SU-DHL-6 (cell line): Measurements from ENCODE around the gene LRRN2.

Source experiments
- H2AFZ ChIP-seq: fragments of 200-600 bp; sonication (generic); 2 replicates; pipeline ENCODE4 v1.6.1; 2014; ENCODE audit warnings: low read depth, mild to moderate bottlenecking, moderate library complexity, mixed read lengths, antibody characterized with exemption, low read length; ENCODE audit not compliant: severe bottlenecking
- H3F3A ChIP-seq: fragments of 200-600 bp; shearing (Covaris generic); 2 replicates; pipeline ENCODE4 v1.6.0; 2016; ENCODE audit warnings: antibody characterized with exemption, mild to moderate bottlenecking; ENCODE audit not compliant: insufficient read depth
- H3K27ac ChIP-seq: fragments of 200-600 bp; sonication (generic); 2 replicates; pipeline ENCODE4 v1.5.1; 2016; ENCODE audit warnings: low read depth, mild to moderate bottlenecking, low read length, moderate library complexity, mixed read lengths
- H3K27me3 ChIP-seq: fragments of 200-600 bp; sonication (generic), shearing (Covaris generic); 2 replicates; pipeline ENCODE4 v1.6.0; 2014; ENCODE audit warnings: mild to moderate bottlenecking, low read length
- H3K36me3 ChIP-seq: fragments of 200-600 bp; sonication (generic); 2 replicates; pipeline ENCODE4 v1.6.1; 2014; ENCODE audit warnings: mild to moderate bottlenecking, low read length, mixed read lengths
- H3K4me2 ChIP-seq: fragments of 300-600, 200-600 bp; shearing (Covaris generic), sonication (generic); 2 replicates; pipeline ENCODE4 v1.6.0; 2014; ENCODE audit warnings: low read length, low read depth, mild to moderate bottlenecking; ENCODE audit not compliant: poor library complexity, severe bottlenecking
- H3K4me3 ChIP-seq: fragments of 200-600 bp; sonication (generic); 2 replicates; pipeline ENCODE4 v1.5.1; 2014; ENCODE audit warnings: antibody characterized with exemption, low read length, mild to moderate bottlenecking, mixed read lengths; ENCODE audit not compliant: insufficient read depth, poor library complexity, severe bottlenecking
- H3K79me2 ChIP-seq: fragments of 200-600 bp; sonication (generic); 2 replicates; pipeline ENCODE4 v1.6.1; 2014; ENCODE audit warnings: mild to moderate bottlenecking, low read length, moderate library complexity; ENCODE audit not compliant: insufficient read depth
- H3K9ac ChIP-seq: fragments of 200-600 bp; sonication (generic); 2 replicates; pipeline ENCODE4 v1.7.0; 2014; ENCODE audit warnings: mild to moderate bottlenecking, low read length
- H3K9me2 ChIP-seq: fragments of 200-600 bp; sonication (generic); replicated peaks from 2 replicates; pipeline ENCODE4 v1.6.1; 2014; ENCODE audit warnings: low read length; ENCODE audit not compliant: insufficient read depth
- H3K9me3 ChIP-seq: fragments of 200-600 bp; sonication (generic); 2 replicates; pipeline ENCODE4 v1.6.1; 2014; ENCODE audit warnings: low read length, mixed read lengths; ENCODE audit not compliant: insufficient read depth
- H4K20me1 ChIP-seq: fragments of 200-600 bp; sonication (generic); 2 replicates; pipeline ENCODE4 v1.6.1; 2014; ENCODE audit warnings: low read depth, mild to moderate bottlenecking, antibody characterized with exemption, low read length, moderate library complexity, mixed read lengths
- CTCF ChIP-seq: fragments of 200-600 bp; sonication (generic); IDR thresholded peaks from one replicate; pipeline ENCODE4 v1.5.1; 2017; ENCODE audit warnings: antibody characterized with exemption, mild to moderate bottlenecking, low read length, moderate library complexity; ENCODE audit not compliant: insufficient read depth, poor library complexity, severe bottlenecking
- EZH2phosphoT487 ChIP-seq: fragments of 200-600 bp; sonication (generic), shearing (Covaris generic); conservative IDR thresholded peaks from 2 replicates; pipeline ENCODE4 v1.6.1; 2018; ENCODE audit warnings: mild to moderate bottlenecking, antibody characterized with exemption, low read length, moderate library complexity, mixed read lengths

Gene LRRN2

GRCh38 chr1:204650911-204651570 is 34.5 kb downstream of the LRRN2 start:
- H3K27ac ChIP-seq: no peak overlapping the region
- H2AFZ ChIP-seq: no peak overlapping the region
- H3K9me3 ChIP-seq: no peaks in the 10 kb centered on the region
- H3K9ac ChIP-seq: no peak overlapping the region
- H3K9me2 ChIP-seq: no peaks in the 10 kb centered on the region
- H3F3A ChIP-seq: no peaks in the 10 kb centered on the region
- H3K36me3 ChIP-seq: no peaks in the 10 kb centered on the region
- no peaks in the 10 kb centered on the region for H4K20me1 ChIP-seq
- H3K4me2 ChIP-seq: no peak overlapping the region
- H3K27me3 ChIP-seq: no peaks in the 10 kb centered on the region
- H3K4me3 ChIP-seq: no peak overlapping the region
- TF ChIP-seq EZH2phosphoT487: no peak
- no peak for TF ChIP-seq CTCF
- no peaks in the 10 kb centered on the region for H3K79me2 ChIP-seq

GRCh38 chr1:204649721-204650521 is 35.6 kb downstream of the LRRN2 start:
- Histone ChIP-seq H3K9ac (no peak overlapping the region), H3F3A (no peaks in the 10 kb centered on the region), H2AFZ (no peak overlapping the region), H3K9me2 (no peaks in the 10 kb centered on the region), H3K79me2 (no peaks in the 10 kb centered on the region), H3K4me3 (no peak overlapping the region), H4K20me1 (no peaks in the 10 kb centered on the region), H3K4me2 (no peak overlapping the region), H3K36me3 (no peaks in the 10 kb centered on the region), H3K27ac (no peak overlapping the region), H3K9me3 (no peaks in the 10 kb centered on the region), H3K27me3 (no peaks in the 10 kb centered on the region)
- TF ChIP-seq CTCF (no peak), EZH2phosphoT487 (no peak)

- Histone ChIP-seq H3K4me3 (no peak overlapping the region), H3K79me2 (no peaks in the 10 kb centered on the region), H3K27me3 (no peaks in the 10 kb centered on the region), H4K20me1 (no peaks in the 10 kb centered on the region), H3K36me3 (no peaks in the 10 kb centered on the region), H3F3A (no peaks in the 10 kb centered on the region), H3K9ac (no peak overlapping the region), H3K27ac (no peak overlapping the region), H3K9me2 (no peaks in the 10 kb centered on the region), H3K4me2 (no peak overlapping the region), H2AFZ (no peak overlapping the region), H3K9me3 (no peaks in the 10 kb centered on the region)
- no peak for TF ChIP-seq CTCF
- TF ChIP-seq EZH2phosphoT487: no peak
These were observed 37.0 kb downstream of the LRRN2 start for GRCh38 chr1:204648576-204648975.
